Caco-2 (cell line): Measurements from ENCODE around the gene MLPH. TPM values are rescaled to one million over a fixed set of nuclear protein-coding genes. Genes with fewer than 3 reads are reported as not detected.

Source experiments
- BruUV-seq: library from RNA; stranded (reverse); fragments of 400-500 nt; replicated peaks from 2 replicates; lab custom pipeline; 2021; lab: Mats Ljungman, UMichigan
- CTCF ChIA-PET: fragments of 300-600 bp; sonication (Branson Sonifier 250); formaldehyde crosslinking; loops from one replicate; lab custom pipeline; 2022; ENCODE audit warnings: antibody characterized with exemption; lab: Charles Lee
- POLR2A ChIA-PET: fragments of 300-600 bp; sonication (Branson Sonifier 250); formaldehyde crosslinking; loops from one replicate; lab custom pipeline; 2022; ENCODE audit warnings: antibody characterized with exemption; lab: Charles Lee
- DNase-seq, 2 experiments: peaks; one replicate each; pipeline versions ENCODE4 v3.0.0 to v3.0.0-alpha.2; 2020 to 2022
- H3K27me3 ChIP-seq: replicated peaks from 2 replicates; pipeline ENCODE4 v1.6.0; 2011; ENCODE audit warnings: low read length; ENCODE audit not compliant: control insufficient read depth, insufficient read depth
- H3K36me3 ChIP-seq: 2 replicates; pipeline ENCODE4 v1.5.1; 2011; ENCODE audit warnings: low read length; ENCODE audit not compliant: control insufficient read depth, insufficient read depth
- H3K4me1 ChIP-seq: fragments of 250-450 bp; sonication (Bioruptor Pico); 2 replicates; pipeline ENCODE4 v1.5.1; 2020; ENCODE audit warnings: mild to moderate bottlenecking
- H3K4me3 ChIP-seq: 2 replicates; pipeline ENCODE4 v1.5.1; 2011; ENCODE audit warnings: low read depth, mild to moderate bottlenecking, control low read depth, low read length
- H3K9me3 ChIP-seq: fragments of 250-450 bp; sonication (Bioruptor Pico); 2 replicates; pipeline ENCODE4 v1.5.1; 2020; ENCODE audit warnings: mild to moderate bottlenecking, moderate library complexity
- H3K27ac Mint-ChIP-seq: one replicate; pipeline ENCODE4 v1.8.0; 2022; ENCODE audit warnings: mixed read lengths; ENCODE audit not compliant: unreplicated experiment
- H3K27me3 Mint-ChIP-seq: one replicate; pipeline ENCODE4 v1.8.0; 2022; ENCODE audit warnings: mixed read lengths; ENCODE audit not compliant: insufficient read depth, unreplicated experiment
- H3K36me3 Mint-ChIP-seq: one replicate; pipeline ENCODE4 v1.8.0; 2022; ENCODE audit warnings: mild to moderate bottlenecking, mixed read lengths; ENCODE audit not compliant: insufficient read depth, unreplicated experiment
- H3K4me1 Mint-ChIP-seq: one replicate; pipeline ENCODE4 v1.8.0; 2022; ENCODE audit warnings: low read depth, mixed read lengths; ENCODE audit not compliant: unreplicated experiment
- H3K4me3 Mint-ChIP-seq: one replicate; pipeline ENCODE4 v1.8.0; 2022; ENCODE audit warnings: mild to moderate bottlenecking, moderate library complexity, mixed read lengths; ENCODE audit not compliant: unreplicated experiment
- H3K9me3 Mint-ChIP-seq: one replicate; pipeline ENCODE4 v1.8.0; 2022; ENCODE audit warnings: mixed read lengths; ENCODE audit not compliant: unreplicated experiment
- CTCF ChIP-seq, 2 experiments: fragments of 200-600 bp in 1 of 2; IDR thresholded peaks; 1 replicate in 1 of 2; 2 replicates in 1 of 2; pipeline versions ENCODE4 v1.5.1 to v1.8.0; 2011 to 2022; ENCODE audit warnings: antibody characterized with exemption in 1 of 2, control low read depth in 1 of 2, inconsistent platforms in 1 of 2, low read depth in 1 of 2, low read length in 1 of 2, mild to moderate bottlenecking in 1 of 2, moderate library complexity in 1 of 2; ENCODE audit not compliant: insufficient read depth in 1 of 2, severe bottlenecking in 1 of 2, unreplicated experiment in 1 of 2
- intact Hi-C: fragments of 100-400 bp; cut with micrococcal nuclease; formaldehyde crosslinking; loops from one replicate; pipeline ENCODE4 v1.10.0; 2022; ENCODE audit not compliant: unreplicated experiment
- total RNA-seq: library from RNA; stranded (reverse); gene quantifications from 2 replicates; pipeline ENCODE4 v1.2.3, GENCODE V29; 2022

The MLPH gene
- total RNA-seq, 1 experiment from 2014 or later = not detected

GRCh38 chr2:237495521-237496117 is 8.6 kb downstream of the MLPH start:
- H3K4me3 Mint-ChIP-seq = no peak overlapping the region
- H3K4me1 Mint-ChIP-seq = no peaks in the 10 kb centered on the region
- intact Hi-C loops = no loop called here
- no peaks in the 10 kb centered on the region for H3K36me3 Mint-ChIP-seq
- peaks cover 4% of the 10 kb centered on the region; the same call in 1 of the 2 replicates for H3K9me3 ChIP-seq
- DNase-seq = no peak
- no peaks in the 10 kb centered on the region for H3K4me1 ChIP-seq
- ChIA-PET POLR2A (no interaction called here), CTCF (no interaction called here)
- BruUV-seq = no TSS peak
- no peaks in the 10 kb centered on the region for H3K36me3 ChIP-seq
- peaks cover 3% of the 10 kb centered on the region for H3K27me3 Mint-ChIP-seq
- no peak for TF ChIP-seq CTCF (IDR thresholded peaks at IDR 0.05; ENCODE audit: insufficient read depth in 1 of 2, low read depth in 1 of 2, low read length in 1 of 2, severe bottlenecking in 1 of 2, unreplicated experiment in 1 of 2)
- peaks cover 17% of the 10 kb centered on the region for H3K9me3 Mint-ChIP-seq
- no peaks in the 10 kb centered on the region for H3K27me3 ChIP-seq
- no peak overlapping the region for H3K27ac Mint-ChIP-seq
- no peak overlapping the region for H3K4me3 ChIP-seq

- intact Hi-C loops = no loop called here
- no peaks in the 10 kb centered on the region for H3K36me3 Mint-ChIP-seq
- CTCF ChIA-PET = no interaction called here
These were observed 9.4 kb downstream of the MLPH start for GRCh38 chr2:237496428-237496827.

More at GRCh38 chr2:237496428-237496827, 9.4 kb downstream of the MLPH start:
- BruUV-seq = no TSS peak
- no peak overlapping the region for H3K4me3 Mint-ChIP-seq
- H3K36me3 ChIP-seq = no peaks in the 10 kb centered on the region
- no peaks in the 10 kb centered on the region for H3K27me3 ChIP-seq
- POLR2A ChIA-PET = no interaction called here
- H3K9me3 Mint-ChIP-seq = peaks cover 17% of the 10 kb centered on the region
- H3K27ac Mint-ChIP-seq = no peak overlapping the region
- no peaks in the 10 kb centered on the region for H3K4me1 Mint-ChIP-seq
- no peak overlapping the region for H3K4me3 ChIP-seq
- H3K27me3 Mint-ChIP-seq = peaks cover 3% of the 10 kb centered on the region
- TF ChIP-seq CTCF (IDR thresholded peaks at IDR 0.05; ENCODE audit: insufficient read depth in 1 of 2, low read depth in 1 of 2, low read length in 1 of 2, severe bottlenecking in 1 of 2, unreplicated experiment in 1 of 2) = no peak
- DNase-seq = no peak
- H3K9me3 ChIP-seq = peaks cover 4% of the 10 kb centered on the region; the same call in 1 of the 2 replicates
- no peaks in the 10 kb centered on the region for H3K4me1 ChIP-seq
